ENCODE measurements around the gene FAM131C. TPM values are rescaled to one million over a fixed set of nuclear protein-coding genes. Genes with fewer than 3 reads are reported as not detected.
"Not testable (repeated sequence)": the region's sequence is repeated elsewhere in the genome, so short reads cannot be mapped to it uniquely, and the experiment has no call there.

FAM131C gene
- total RNA-seq, 5 donors from 2014 or later (not counting 1 experiment from before 2014, with no cell fraction given), result 0.30 TPM; not detected in 4

- Histone ChIP-seq H3K36me3 (ENCODE audit: control insufficient read depth in 2 of 2, extremely low read depth in 1 of 2, insufficient read depth in 1 of 2, low read length in 1 of 2) (no peaks in the 10 kb centered on the region), H3K9me3 (no peaks in the 10 kb centered on the region), H3K4me1 (ENCODE audit: control insufficient read depth in 1 of 2, extremely low read depth in 1 of 2, insufficient read depth in 2 of 2, low read length in 2 of 2) (no peaks in the 10 kb centered on the region), H3K4me3 (ENCODE audit: control insufficient read depth in 1 of 2, extremely low read depth in 1 of 2, low read length in 1 of 2) (no peak overlapping the region), H3K27me3 (replicated peaks in 1 of 2; ENCODE audit: control insufficient read depth in 2 of 2, extremely low read depth in 1 of 2, insufficient read depth in 2 of 2, low read length in 1 of 2) (peaks cover 0 to 45% of the 10 kb centered on the region in 2 experiments), H3K27ac (ENCODE audit: low read length) (no peak overlapping the region)
- no peaks in the 10 kb centered on the region for H3K4me1 Mint-ChIP-seq
- POLR2A ChIA-PET, result no interaction called here
- peaks cover 6 to 14% (median 10%) of the 10 kb centered on the region in 3 donors for H3K9me3 Mint-ChIP-seq
- WGBS (ENCODE audit: insufficient coverage), result no CpG with 5 or more reads among the region's 1 CpG
- CTCF ChIA-PET, result no interaction called here
- no peak overlapping the region for H3K27ac Mint-ChIP-seq
- peaks cover 11 to 20% of the 10 kb centered on the region in 2 donors for H3K27me3 Mint-ChIP-seq
- ATAC-seq (replicated peaks in 1 of 4) (no peak), DNase-seq (no peak)
- no peak overlapping the region for H3K4me3 Mint-ChIP-seq
- H3K36me3 Mint-ChIP-seq, result no peaks in the 10 kb centered on the region
These were observed 36.1 kb upstream of the FAM131C start for GRCh38 chr1:16109571-16109970.

GRCh38 chr1:16107039-16107438 is 33.6 kb upstream of the FAM131C start:
- H3K4me1 ChIP-seq (ENCODE audit: control insufficient read depth in 1 of 2, extremely low read depth in 1 of 2, insufficient read depth in 2 of 2, low read length in 2 of 2); ATAC-seq (replicated peaks in 1 of 4); H3K4me3 ChIP-seq (ENCODE audit: control insufficient read depth in 1 of 2, extremely low read depth in 1 of 2, low read length in 1 of 2); CTCF ChIA-PET; H3K27ac Mint-ChIP-seq; H3K36me3 Mint-ChIP-seq; H3K4me3 Mint-ChIP-seq; DNase-seq; H3K27ac ChIP-seq (ENCODE audit: low read length); POLR2A ChIA-PET; H3K4me1 Mint-ChIP-seq; H3K9me3 ChIP-seq; H3K36me3 ChIP-seq (ENCODE audit: control insufficient read depth in 2 of 2, extremely low read depth in 1 of 2, insufficient read depth in 1 of 2, low read length in 1 of 2): not testable (repeated sequence)
- Mint-ChIP-seq H3K9me3 (peaks cover 6 to 17% (median 14%) of the 10 kb centered on the region in 3 donors), H3K27me3 (peaks cover 11 to 20% of the 10 kb centered on the region in 2 donors)
- peaks cover 0 to 34% of the 10 kb centered on the region in 2 experiments for H3K27me3 ChIP-seq (replicated peaks in 1 of 2; ENCODE audit: control insufficient read depth in 2 of 2, extremely low read depth in 1 of 2, insufficient read depth in 2 of 2, low read length in 1 of 2)
- 73% methylated on average over 4 of the region's 5 CpGs for WGBS (ENCODE audit: insufficient coverage)

GRCh38 chr1:16101623-16102022 is 28.2 kb upstream of the FAM131C start:
- no peak overlapping the region for H3K27ac ChIP-seq (ENCODE audit: low read length)
- H3K4me1 ChIP-seq (ENCODE audit: control insufficient read depth in 1 of 2, extremely low read depth in 1 of 2, insufficient read depth in 2 of 2, low read length in 2 of 2), result no peaks in the 10 kb centered on the region
- Mint-ChIP-seq H3K4me1 (no peaks in the 10 kb centered on the region), H3K27me3 (peaks cover 0 to 10% of the 10 kb centered on the region in 2 donors), H3K36me3 (no peaks in the 10 kb centered on the region), H3K4me3 (no peak overlapping the region), H3K27ac (no peak overlapping the region), H3K9me3 (peaks cover 0 to 7% (median 0%) of the 10 kb centered on the region in 3 donors)
- no peaks in the 10 kb centered on the region for H3K36me3 ChIP-seq (ENCODE audit: control insufficient read depth in 2 of 2, extremely low read depth in 1 of 2, insufficient read depth in 1 of 2, low read length in 1 of 2)
- 93% methylated on average over 7 of the region's 9 CpGs for WGBS (ENCODE audit: insufficient coverage)
- ATAC-seq (replicated peaks in 1 of 4), result no peak
- ChIA-PET CTCF (no interaction called here), POLR2A (no interaction called here)
- H3K27me3 ChIP-seq (replicated peaks in 1 of 2; ENCODE audit: control insufficient read depth in 2 of 2, extremely low read depth in 1 of 2, insufficient read depth in 2 of 2, low read length in 1 of 2), result peaks cover 0 to 9% of the 10 kb centered on the region in 2 experiments
- DNase-seq, result no peak
- H3K9me3 ChIP-seq, result no peaks in the 10 kb centered on the region
- no peak overlapping the region for H3K4me3 ChIP-seq (ENCODE audit: control insufficient read depth in 1 of 2, extremely low read depth in 1 of 2, low read length in 1 of 2)

- Mint-ChIP-seq H3K9me3 (peaks cover 0 to 7% (median 0%) of the 10 kb centered on the region in 3 donors), H3K27me3 (peaks cover 0 to 16% of the 10 kb centered on the region in 2 donors), H3K36me3 (no peaks in the 10 kb centered on the region), H3K4me1 (no peaks in the 10 kb centered on the region), H3K27ac (no peak overlapping the region), H3K4me3 (no peak overlapping the region)
- Histone ChIP-seq H3K27me3 (replicated peaks in 1 of 2; ENCODE audit: control insufficient read depth in 2 of 2, extremely low read depth in 1 of 2, insufficient read depth in 2 of 2, low read length in 1 of 2) (peaks cover 0 to 18% of the 10 kb centered on the region in 2 experiments), H3K4me1 (ENCODE audit: control insufficient read depth in 1 of 2, extremely low read depth in 1 of 2, insufficient read depth in 2 of 2, low read length in 2 of 2) (no peaks in the 10 kb centered on the region), H3K4me3 (ENCODE audit: control insufficient read depth in 1 of 2, extremely low read depth in 1 of 2, low read length in 1 of 2) (no peak overlapping the region), H3K36me3 (ENCODE audit: control insufficient read depth in 2 of 2, extremely low read depth in 1 of 2, insufficient read depth in 1 of 2, low read length in 1 of 2) (no peaks in the 10 kb centered on the region), H3K27ac (ENCODE audit: low read length) (no peak overlapping the region), H3K9me3 (no peaks in the 10 kb centered on the region)
- ATAC-seq (replicated peaks in 1 of 4) (no peak), DNase-seq (no peak)
- ChIA-PET POLR2A (no interaction called here), CTCF (no interaction called here)
- WGBS (ENCODE audit: insufficient coverage), result no CpG with 5 or more reads among the region's 1 CpG
These were observed 26.0 kb upstream of the FAM131C start for GRCh38 chr1:16099412-16099811.

GRCh38 chr1:16095447-16095846 is 22.0 kb upstream of the FAM131C start:
- Histone ChIP-seq H3K4me3 (ENCODE audit: control insufficient read depth in 1 of 2, extremely low read depth in 1 of 2, low read length in 1 of 2) (no peak overlapping the region), H3K27ac (ENCODE audit: low read length) (no peak overlapping the region), H3K27me3 (replicated peaks in 1 of 2; ENCODE audit: control insufficient read depth in 2 of 2, extremely low read depth in 1 of 2, insufficient read depth in 2 of 2, low read length in 1 of 2) (peaks cover 0 to 22% of the 10 kb centered on the region in 2 experiments), H3K4me1 (ENCODE audit: control insufficient read depth in 1 of 2, extremely low read depth in 1 of 2, insufficient read depth in 2 of 2, low read length in 2 of 2) (no peaks in the 10 kb centered on the region), H3K36me3 (ENCODE audit: control insufficient read depth in 2 of 2, extremely low read depth in 1 of 2, insufficient read depth in 1 of 2, low read length in 1 of 2) (no peaks in the 10 kb centered on the region), H3K9me3 (no peaks in the 10 kb centered on the region)
- Mint-ChIP-seq H3K4me3 (no peak overlapping the region), H3K36me3 (no peaks in the 10 kb centered on the region), H3K9me3 (no peaks in the 10 kb centered on the region), H3K4me1 (no peaks in the 10 kb centered on the region), H3K27me3 (peaks cover 0 to 6% of the 10 kb centered on the region in 2 donors), H3K27ac (no peak overlapping the region)
- ChIA-PET POLR2A (no interaction called here), CTCF (no interaction called here)
- 60% methylated on average over 3 of the region's 9 CpGs for WGBS (ENCODE audit: insufficient coverage)
- no peak for ATAC-seq (replicated peaks in 1 of 4)
- DNase-seq, result no peak

- Histone ChIP-seq H3K27ac (ENCODE audit: low read length) (no peak overlapping the region), H3K4me1 (ENCODE audit: control insufficient read depth in 1 of 2, extremely low read depth in 1 of 2, insufficient read depth in 2 of 2, low read length in 2 of 2) (no peaks in the 10 kb centered on the region), H3K4me3 (ENCODE audit: control insufficient read depth in 1 of 2, extremely low read depth in 1 of 2, low read length in 1 of 2) (no peak overlapping the region), H3K36me3 (ENCODE audit: control insufficient read depth in 2 of 2, extremely low read depth in 1 of 2, insufficient read depth in 1 of 2, low read length in 1 of 2) (no peaks in the 10 kb centered on the region), H3K27me3 (replicated peaks in 1 of 2; ENCODE audit: control insufficient read depth in 2 of 2, extremely low read depth in 1 of 2, insufficient read depth in 2 of 2, low read length in 1 of 2) (peaks cover 0 to 23% of the 10 kb centered on the region in 2 experiments), H3K9me3 (no peaks in the 10 kb centered on the region)
- ChIA-PET CTCF (interaction anchor here in 1 of 2 donors (0.7 kb wide), 2 partner anchors 21 to 88 kb away, joined by 3 to 4 read pairs; partner anchors contain the start of gene FAM131C), POLR2A (no interaction called here)
- H3K9me3 Mint-ChIP-seq, result no peaks in the 10 kb centered on the region
- no peak overlapping the region for H3K4me3 Mint-ChIP-seq
- H3K27ac Mint-ChIP-seq, result no peak overlapping the region
- no peaks in the 10 kb centered on the region for H3K4me1 Mint-ChIP-seq
- DNase-seq (no peak), ATAC-seq (replicated peaks in 1 of 4) (no peak)
- H3K27me3 Mint-ChIP-seq, result peaks cover 0 to 6% of the 10 kb centered on the region in 2 donors
- no peaks in the 10 kb centered on the region for H3K36me3 Mint-ChIP-seq
- 87% methylated on average over 3 of the region's 21 CpGs for WGBS (ENCODE audit: insufficient coverage)
These were observed 21.2 kb upstream of the FAM131C start for GRCh38 chr1:16094453-16095158.

Data from T-cell (primary cell).